A673 (cell line): ENCODE data around the gene SGCA. TPM values are rescaled to one million over a fixed set of nuclear protein-coding genes. Genes with fewer than 3 reads are reported as not detected.

ENCODE experiments used
- BruUV-seq: library from RNA; stranded (reverse); fragments of 400-500 nt; replicated peaks from 2 replicates; lab custom pipeline; 2021; lab: Mats Ljungman, UMichigan
- CTCF ChIA-PET: fragments of 300-600 bp; sonication (Branson Sonifier 250); formaldehyde crosslinking; loops from one replicate; lab custom pipeline; 2022; ENCODE audit warnings: antibody characterized with exemption; lab: Charles Lee
- POLR2A ChIA-PET: fragments of 300-600 bp; sonication (Branson Sonifier 250); formaldehyde crosslinking; loops from one replicate; lab custom pipeline; 2022; ENCODE audit warnings: antibody characterized with exemption; ENCODE audit not compliant: low non-redundant PET; lab: Charles Lee
- DNase-seq: peaks from one replicate; pipeline ENCODE4 v3.0.0-alpha.2; 2015; ENCODE audit warnings: low spot score
- H3K27ac ChIP-seq: fragments of 200-600 bp; sonication (generic); 2 replicates; pipeline ENCODE4 v1.5.1; 2016; ENCODE audit warnings: mixed run types, low read depth, mild to moderate bottlenecking, mixed read lengths, antibody characterized with exemption, low read length; ENCODE audit not compliant: poor library complexity, severe bottlenecking
- H3K27me3 ChIP-seq: fragments of 200-600 bp; sonication (generic); replicated peaks from 2 replicates; pipeline ENCODE4 v1.6.1; 2017; ENCODE audit warnings: mixed run types, low read depth, mild to moderate bottlenecking, mixed read lengths, antibody characterized with exemption, low read length; ENCODE audit not compliant: insufficient read depth, poor library complexity
- H3K36me3 ChIP-seq: fragments of 200-600 bp; sonication (generic); 2 replicates; pipeline ENCODE4 v1.6.1; 2016; ENCODE audit warnings: mixed run types, mild to moderate bottlenecking, mixed read lengths, antibody characterized with exemption, low read length; ENCODE audit not compliant: insufficient read depth, poor library complexity, severe bottlenecking
- H3K4me1 ChIP-seq: fragments of 200-600 bp; sonication (generic); 2 replicates; pipeline ENCODE4 v1.6.1; 2017; ENCODE audit warnings: mixed run types, mild to moderate bottlenecking, mixed read lengths, antibody characterized with exemption, low read length; ENCODE audit not compliant: insufficient read depth, poor library complexity, severe bottlenecking
- H3K4me3 ChIP-seq: fragments of 200-600 bp; sonication (generic); 2 replicates; pipeline ENCODE4 v1.5.1; 2016; ENCODE audit warnings: low read depth, mixed run types, mild to moderate bottlenecking, mixed read lengths, low read length; ENCODE audit not compliant: poor library complexity, severe bottlenecking
- H3K9me3 ChIP-seq: fragments of 200-600 bp; sonication (generic); 2 replicates; pipeline ENCODE4 v1.6.1; 2016; ENCODE audit warnings: mixed run types, low read depth, mild to moderate bottlenecking, mixed read lengths, antibody characterized with exemption, low read length; ENCODE audit not compliant: poor library complexity, severe bottlenecking
- EZH2 ChIP-seq: fragments of 200-600 bp; sonication (generic); IDR thresholded peaks from 2 replicates; pipeline ENCODE4 v1.6.1; 2017; ENCODE audit warnings: borderline replicate concordance, low read depth, mild to moderate bottlenecking, mixed read lengths, antibody characterized with exemption, low read length; ENCODE audit not compliant: poor library complexity, severe bottlenecking
- intact Hi-C: fragments of 100-400 bp; cut with micrococcal nuclease; formaldehyde crosslinking; loops from one replicate; pipeline ENCODE4 v1.10.0; 2022; ENCODE audit not compliant: unreplicated experiment
- total RNA-seq: library from RNA; stranded (reverse); gene quantifications from 2 replicates; pipeline ENCODE4 v1.2.3, GENCODE V29; 2021
- TF ChIP-seq, protein P1 (sequence below): fragments of 300-800, 200-600 bp; sonication (generic); conservative IDR thresholded peaks from 2 replicates; pipeline ENCODE4 v1.5.1; 2017; ENCODE audit warnings: low read depth, mild to moderate bottlenecking, antibody characterized with exemption, low read length, moderate library complexity, mixed read lengths

Gene SGCA
- total RNA-seq, 1 experiment from 2014 or later = not detected

DNA sequence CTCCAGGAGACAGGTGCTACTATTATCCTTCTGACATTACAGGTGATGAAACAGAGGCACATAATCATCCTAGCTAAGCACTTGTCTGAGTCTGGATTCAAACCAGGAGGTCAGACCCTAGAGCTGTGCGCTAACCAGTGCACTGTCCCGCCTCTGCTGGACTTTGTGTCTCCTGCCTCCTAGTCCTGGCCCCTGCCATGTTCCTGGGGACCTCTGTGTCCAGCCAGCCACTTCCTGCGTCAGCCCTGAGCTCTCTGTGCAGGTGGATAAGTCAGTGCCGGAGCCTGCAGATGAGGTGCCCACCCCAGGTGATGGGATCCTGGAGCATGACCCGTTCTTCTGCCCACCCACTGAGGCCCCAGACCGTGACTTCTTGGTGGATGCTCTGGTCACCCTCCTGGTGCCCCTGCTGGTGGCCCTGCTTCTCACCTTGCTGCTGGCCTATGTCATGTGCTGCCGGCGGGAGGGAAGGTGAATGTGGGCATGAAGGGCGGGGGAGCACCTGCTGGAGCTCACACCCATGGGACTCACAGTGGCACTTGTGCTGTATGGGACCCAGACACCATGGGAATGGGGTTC is 4.2 kb downstream of the SGCA start:
- TF ChIP-seq, protein P1, sequence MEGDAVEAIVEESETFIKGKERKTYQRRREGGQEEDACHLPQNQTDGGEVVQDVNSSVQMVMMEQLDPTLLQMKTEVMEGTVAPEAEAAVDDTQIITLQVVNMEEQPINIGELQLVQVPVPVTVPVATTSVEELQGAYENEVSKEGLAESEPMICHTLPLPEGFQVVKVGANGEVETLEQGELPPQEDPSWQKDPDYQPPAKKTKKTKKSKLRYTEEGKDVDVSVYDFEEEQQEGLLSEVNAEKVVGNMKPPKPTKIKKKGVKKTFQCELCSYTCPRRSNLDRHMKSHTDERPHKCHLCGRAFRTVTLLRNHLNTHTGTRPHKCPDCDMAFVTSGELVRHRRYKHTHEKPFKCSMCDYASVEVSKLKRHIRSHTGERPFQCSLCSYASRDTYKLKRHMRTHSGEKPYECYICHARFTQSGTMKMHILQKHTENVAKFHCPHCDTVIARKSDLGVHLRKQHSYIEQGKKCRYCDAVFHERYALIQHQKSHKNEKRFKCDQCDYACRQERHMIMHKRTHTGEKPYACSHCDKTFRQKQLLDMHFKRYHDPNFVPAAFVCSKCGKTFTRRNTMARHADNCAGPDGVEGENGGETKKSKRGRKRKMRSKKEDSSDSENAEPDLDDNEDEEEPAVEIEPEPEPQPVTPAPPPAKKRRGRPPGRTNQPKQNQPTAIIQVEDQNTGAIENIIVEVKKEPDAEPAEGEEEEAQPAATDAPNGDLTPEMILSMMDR = no peak
- no peak for TF ChIP-seq EZH2
- BruUV-seq = no TSS peak
- no peak for DNase-seq
- intact Hi-C loops = loop anchor here (1.0 to 10.0 kb wide), 2 partner anchors 28 to 125 kb away; no protein-coding TSS in a partner anchor
- Histone ChIP-seq H3K4me3 (no peak overlapping the region), H3K4me1 (no peaks in the 10 kb centered on the region), H3K27ac (no peak overlapping the region), H3K36me3 (no peaks in the 10 kb centered on the region), H3K27me3 (no peaks in the 10 kb centered on the region), H3K9me3 (no peaks in the 10 kb centered on the region)
- CTCF ChIA-PET = interaction anchor here (0.6 to 1.4 kb wide), 13 partner anchors 9 to 1326 kb away, joined by 3 to 22 read pairs (median 5); no protein-coding TSS in a partner anchor
- POLR2A ChIA-PET = no interaction called here

DNA sequence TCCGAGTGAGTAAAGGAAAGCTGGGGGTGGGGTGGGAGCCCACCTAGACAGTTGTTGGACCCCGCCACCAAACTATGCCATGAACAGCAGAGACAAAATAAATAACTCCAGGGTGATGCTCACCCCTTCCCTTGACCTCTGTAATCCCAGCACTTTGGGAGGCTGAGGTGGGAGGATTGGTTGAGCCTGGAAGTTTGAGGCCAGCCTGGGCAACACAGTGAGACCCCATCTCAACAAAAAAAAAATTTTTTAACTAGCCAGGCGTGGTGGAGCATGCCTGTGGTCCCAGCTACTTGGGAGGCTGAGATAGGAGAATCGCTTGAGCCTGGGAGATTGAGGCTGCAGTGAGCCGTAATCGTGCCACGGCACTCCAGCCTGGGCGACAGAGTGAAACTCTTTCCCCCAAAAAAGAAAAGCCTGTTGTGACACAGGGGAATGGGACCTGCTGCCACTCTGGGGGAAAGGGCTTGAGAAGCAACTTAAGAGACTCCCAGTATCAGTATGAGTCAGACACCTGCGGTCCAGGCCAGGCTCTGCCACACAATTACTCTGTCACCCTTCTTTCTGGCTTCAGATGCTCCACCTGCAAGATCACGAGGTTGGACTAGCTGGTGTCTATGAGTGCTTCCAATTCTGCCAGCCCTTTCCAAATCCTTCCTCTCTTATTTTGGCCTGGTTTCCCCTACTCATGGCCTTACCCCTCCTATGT is 5.0 kb downstream of the SGCA start:
- TF ChIP-seq EZH2 = no peak
- TF ChIP-seq, protein P1 = no peak
- CTCF ChIA-PET = interaction anchor here (0.6 kb wide), 1 partner anchor 29 kb away, joined by 6 read pairs; no protein-coding TSS in a partner anchor
- H3K36me3 ChIP-seq = no peaks in the 10 kb centered on the region
- intact Hi-C loops = no loop called here
- POLR2A ChIA-PET = no interaction called here
- no peak overlapping the region for H3K4me3 ChIP-seq
- no peaks in the 10 kb centered on the region for H3K27me3 ChIP-seq
- no peaks in the 10 kb centered on the region for H3K4me1 ChIP-seq
- H3K9me3 ChIP-seq = no peaks in the 10 kb centered on the region
- DNase-seq = no peak
- no peak overlapping the region for H3K27ac ChIP-seq
- no TSS peak for BruUV-seq

DNA sequence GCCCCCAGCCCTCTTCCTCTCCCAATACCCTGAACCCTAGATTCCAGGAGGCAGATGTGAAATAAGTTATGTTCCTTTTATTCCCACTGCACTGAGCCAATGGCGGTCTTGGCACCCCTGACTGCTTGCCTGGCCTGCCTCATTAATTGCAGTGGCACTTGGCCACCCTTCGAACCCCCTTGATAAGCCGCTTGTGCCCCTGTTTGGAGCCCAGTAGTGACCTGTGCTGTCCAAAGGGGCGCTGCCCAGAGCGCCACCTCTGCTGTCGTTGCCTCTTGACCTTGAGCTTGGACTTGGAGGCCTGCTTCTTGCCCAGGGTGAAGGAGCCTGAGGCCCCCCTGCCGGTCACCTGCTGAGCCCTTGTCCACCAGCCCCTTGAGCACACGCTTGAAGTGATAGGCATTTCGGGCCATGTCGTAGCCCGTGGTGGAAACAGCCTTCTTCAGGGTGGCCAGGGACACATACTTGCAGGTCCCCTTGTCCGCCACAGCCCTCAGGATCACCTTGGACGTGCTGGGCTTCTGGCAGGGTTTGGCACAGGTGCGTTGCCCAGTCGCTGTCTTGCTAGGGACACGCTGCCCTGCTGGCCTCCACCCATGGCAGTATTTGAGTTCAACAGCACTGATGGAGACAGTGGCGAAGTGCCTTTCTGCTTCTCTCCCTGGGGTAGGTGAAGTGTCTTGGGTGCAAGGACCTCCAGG is 5.7 kb downstream of the SGCA start:
- no peaks in the 10 kb centered on the region for H3K9me3 ChIP-seq
- no peak for TF ChIP-seq EZH2
- TF ChIP-seq, protein P1 = no peak
- POLR2A ChIA-PET = no interaction called here
- intact Hi-C loops = no loop called here
- no peak for DNase-seq
- H3K4me1 ChIP-seq = no peaks in the 10 kb centered on the region
- no peaks in the 10 kb centered on the region for H3K36me3 ChIP-seq
- H3K27me3 ChIP-seq = no peaks in the 10 kb centered on the region
- CTCF ChIA-PET = no interaction called here
- H3K4me3 ChIP-seq = no peak overlapping the region
- BruUV-seq = no TSS peak
- no peak overlapping the region for H3K27ac ChIP-seq
